Skeletal muscle cell (primary cell): Measurements from ENCODE around the gene RPUSD3.
A peak's percentile ranks its signal among the peaks of the same experiment; 100 is the strongest.
"Not testable (repeated sequence)": the region's sequence is repeated elsewhere in the genome, so short reads cannot be mapped to it uniquely, and the experiment has no call there.

Experiments used
- DNase-seq: peaks from one replicate; pipeline ENCODE4 v3.0.0-alpha.2; 2010; ENCODE audit warnings: low read depth
- H3K4me3 ChIP-seq: 2 replicates; pipeline ENCODE4 v1.5.1; 2011; ENCODE audit warnings: low read depth, mild to moderate bottlenecking, control low read depth, low read length, moderate library complexity

Gene RPUSD3

GRCh38 chr3:9843715-9844438 is at the start of gene RPUSD3:
RPUSD3 (minus strand) TSS chr3:9844008; CDS start chr3:9843990, 18 bp downstream.
- peak within 1 kb of the TSS; percentile 93 for H3K4me3 ChIP-seq
- peak; percentile 82 for DNase-seq

- peak overlapping the region; percentile 92 for H3K4me3 ChIP-seq
- no peak for DNase-seq
These were observed 47.3 kb upstream of the RPUSD3 start for GRCh38 chr3:9891072-9891622.

- peak within 1 kb of the TSS; percentile 92 for H3K4me3 ChIP-seq
- DNase-seq: peak; percentile 56
These were observed 46.7 kb upstream of the RPUSD3 start, which contains the start of gene JAGN1 for GRCh38 chr3:9890249-9891071. JAGN1 (plus strand) TSS chr3:9890610; CDS start chr3:9890723, 113 bp downstream.

- no peak overlapping the region for H3K4me3 ChIP-seq
- DNase-seq: no peak
These were observed 45.6 kb upstream of the RPUSD3 start for GRCh38 chr3:9889405-9889804.

- no peak for DNase-seq
- H3K4me3 ChIP-seq: no peak overlapping the region
These were observed 44.7 kb upstream of the RPUSD3 start for GRCh38 chr3:9888540-9888939.

- no peak overlapping the region for H3K4me3 ChIP-seq
- no peak for DNase-seq
These were observed 43.7 kb upstream of the RPUSD3 start for GRCh38 chr3:9887480-9887879.

GRCh38 chr3:9886328-9886727 is 42.5 kb upstream of the RPUSD3 start:
- no peak for DNase-seq
- H3K4me3 ChIP-seq: no peak overlapping the region

GRCh38 chr3:9884555-9885165 is 40.9 kb upstream of the RPUSD3 start:
- peak; percentile 76 for DNase-seq

GRCh38 chr3:9883706-9884554 is 40.1 kb upstream of the RPUSD3 start:
- peak; percentile 55 for DNase-seq
- H3K4me3 ChIP-seq: no peak overlapping the region

More at GRCh38 chr3:9884555-9885165, 40.9 kb upstream of the RPUSD3 start:
- H3K4me3 ChIP-seq: no peak overlapping the region

- no peak for DNase-seq
- no peak overlapping the region for H3K4me3 ChIP-seq
These were observed 37.6 kb upstream of the RPUSD3 start for GRCh38 chr3:9881441-9881840.

- H3K4me3 ChIP-seq: no peak within 1 kb of the TSS
- DNase-seq: no peak
These were observed 36.2 kb upstream of the RPUSD3 start, which contains the start of gene CIDEC for GRCh38 chr3:9879830-9880549. CIDEC (minus strand) TSS chr3:9880253; CDS start chr3:9878486, 1,767 bp downstream.

GRCh38 chr3:9878700-9879099 is 34.9 kb upstream of the RPUSD3 start:
- no peak overlapping the region for H3K4me3 ChIP-seq
- peak; percentile 88 for DNase-seq

GRCh38 chr3:9876991-9877390 is 33.2 kb upstream of the RPUSD3 start:
- no peak for DNase-seq
- H3K4me3 ChIP-seq: no peak overlapping the region

- H3K4me3 ChIP-seq, DNase-seq: not testable (repeated sequence)
These were observed 32.4 kb upstream of the RPUSD3 start for GRCh38 chr3:9876255-9876654.

- no peak for DNase-seq
- H3K4me3 ChIP-seq: no peak overlapping the region
These were observed 31.6 kb upstream of the RPUSD3 start for GRCh38 chr3:9875448-9875847.

- not testable (repeated sequence) for H3K4me3 ChIP-seq, DNase-seq
These were observed 28.3 kb upstream of the RPUSD3 start for GRCh38 chr3:9872067-9872466.

- H3K4me3 ChIP-seq: no peak overlapping the region
- no peak for DNase-seq
These were observed 27.2 kb upstream of the RPUSD3 start for GRCh38 chr3:9870978-9871377.

- H3K4me3 ChIP-seq: no peak overlapping the region
- DNase-seq: no peak
These were observed 26.1 kb upstream of the RPUSD3 start for GRCh38 chr3:9869955-9870354.
